H1 (cell line): ENCODE results near the gene SYTL2. TPM values are rescaled to one million over a fixed set of nuclear protein-coding genes. Genes with fewer than 3 reads are reported as not detected.

Source experiments
- CTCF ChIA-PET: fragments of 300-600 bp; sonication (Branson Sonifier 250); formaldehyde crosslinking; loops from one replicate; lab custom pipeline; 2021; ENCODE audit not compliant: partially characterized antibody; lab: Charles Lee
- POLR2A ChIA-PET: fragments of 300-600 bp; sonication (Branson Sonifier 250); formaldehyde crosslinking; loops from one replicate; lab custom pipeline; 2021; ENCODE audit warnings: inconsistent platforms; ENCODE audit not compliant: partially characterized antibody; lab: Charles Lee
- DNase-seq, 2 experiments: peaks; one replicate each; pipeline versions ENCODE4 v3.0.0 to v3.0.0-alpha.2; 2010 to 2022; ENCODE audit warnings: low spot score in 2 of 2, low read depth in 1 of 2, mixed read lengths in 1 of 2
- FAIRE-seq: peaks from 2 replicates; lab custom pipeline; 2011; peaks lifted over from hg19 to GRCh38; lab: Jason Lieb, UNC
- H2AFZ ChIP-seq: 2 replicates; pipeline ENCODE4 v1.8.1; 2012; ENCODE audit warnings: low read length, inconsistent platforms
- H2AK5ac ChIP-seq: 2 replicates; pipeline ENCODE4 v1.6.1; 2013; ENCODE audit warnings: low read depth, low read length
- H2BK120ac ChIP-seq: replicated peaks from 2 replicates; pipeline ENCODE3; 2013; ENCODE audit warnings: low read depth, low read length, inconsistent platforms
- H2BK12ac ChIP-seq: 2 replicates; pipeline ENCODE4 v1.6.1; 2013; ENCODE audit warnings: low read depth, low read length
- H2BK15ac ChIP-seq: 2 replicates; pipeline ENCODE4 v1.6.1; 2013; ENCODE audit warnings: low read length
- H2BK20ac ChIP-seq: 2 replicates; pipeline ENCODE4 v1.6.1; 2013; ENCODE audit warnings: low read length
- H2BK5ac ChIP-seq: 2 replicates; pipeline ENCODE4 v1.6.1; 2013; ENCODE audit warnings: low read depth, low read length
- H3K14ac ChIP-seq: 2 replicates; pipeline ENCODE4 v1.6.1; 2013; ENCODE audit warnings: inconsistent platforms; ENCODE audit not compliant: insufficient read length
- H3K18ac ChIP-seq: 2 replicates; pipeline ENCODE4 v1.6.1; 2013; ENCODE audit warnings: low read length; ENCODE audit errors: extremely low read depth
- H3K23ac ChIP-seq: 2 replicates; pipeline ENCODE4 v1.6.1; 2013; ENCODE audit warnings: inconsistent platforms; ENCODE audit not compliant: insufficient read length
- H3K23me2 ChIP-seq: 2 replicates; pipeline ENCODE4 v1.6.1; 2013; ENCODE audit warnings: low read depth, low read length
- H3K27ac ChIP-seq: 2 replicates; pipeline ENCODE4 v1.6.1; 2011; ENCODE audit warnings: low read depth, low read length, inconsistent platforms
- H3K27me3 ChIP-seq, 4 experiments: replicated peaks in 1 of 4; 1 replicate in 1 of 4; 2 replicates in 3 of 4; pipeline versions ENCODE4 v1.6.1 to v1.8.1; 2011 to 2013; ENCODE audit warnings: low read length in 3 of 4, mild to moderate bottlenecking in 3 of 4, inconsistent platforms in 2 of 4, mixed read lengths in 2 of 4, moderate library complexity in 1 of 4; ENCODE audit not compliant: control insufficient read depth in 3 of 4, insufficient read depth in 3 of 4; ENCODE audit errors: extremely low read depth in 1 of 4
- H3K36me3 ChIP-seq, 4 experiments: 2 replicates each; pipeline versions ENCODE4 v1.6.1 to v1.8.1; 2011 to 2013; ENCODE audit warnings: mild to moderate bottlenecking in 4 of 4, low read length in 3 of 4, moderate library complexity in 2 of 4, control low read depth in 1 of 4, inconsistent platforms in 1 of 4; ENCODE audit not compliant: insufficient read depth in 4 of 4, control insufficient read depth in 2 of 4
- H3K4ac ChIP-seq: replicated peaks from 2 replicates; pipeline ENCODE3; 2013; ENCODE audit warnings: low read length, low read depth, mixed read lengths, inconsistent platforms; ENCODE audit not compliant: insufficient read length
- H3K4me1 ChIP-seq, 4 experiments: replicated peaks in 1 of 4; 1 replicate in 1 of 4; 2 replicates in 3 of 4; pipeline versions ENCODE4 v1.6.1 to v1.8.1; 2011 to 2013; ENCODE audit warnings: low read length in 3 of 4, inconsistent platforms in 2 of 4, mixed read lengths in 1 of 4; ENCODE audit not compliant: insufficient read depth in 4 of 4, control insufficient read depth in 3 of 4
- H3K4me2 ChIP-seq, 2 experiments: 2 replicates each; pipeline versions ENCODE4 v1.6.1 to v1.8.1; 2011 to 2013; ENCODE audit warnings: low read depth in 2 of 2, low read length in 2 of 2, control low read depth in 1 of 2, inconsistent platforms in 1 of 2, mild to moderate bottlenecking in 1 of 2; ENCODE audit not compliant: insufficient read depth in 1 of 2
- H3K4me3 ChIP-seq, 4 experiments: fragments of 200-600, 300-600 bp in 1 of 4; sonication (generic), shearing (Covaris generic), sonication (Bioruptor Twin) in 1 of 4; 2 replicates each; pipeline versions ENCODE4 v1.5.1 to v1.8.1; 2011 to 2016; ENCODE audit warnings: low read length in 4 of 4, low read depth in 3 of 4, control low read depth in 2 of 4, inconsistent platforms in 2 of 4, mild to moderate bottlenecking in 2 of 4, mixed read lengths in 1 of 4, moderate library complexity in 1 of 4; ENCODE audit not compliant: insufficient read depth in 2 of 4; ENCODE audit errors: extremely low read depth in 1 of 4
- H3K56ac ChIP-seq: replicated peaks from 2 replicates; pipeline ENCODE3; 2013; ENCODE audit warnings: low read depth, mild to moderate bottlenecking, mixed read lengths, low read length, inconsistent platforms; ENCODE audit not compliant: insufficient read length
- H3K79me1 ChIP-seq: 2 replicates; pipeline ENCODE4 v1.6.1; 2013; ENCODE audit warnings: low read depth, low read length, control low read depth
- H3K79me2 ChIP-seq, 2 experiments: 2 replicates each; pipeline versions ENCODE4 v1.6.1 to v1.8.1; 2012 to 2013; ENCODE audit warnings: low read length in 2 of 2, mild to moderate bottlenecking in 2 of 2, inconsistent platforms in 1 of 2; ENCODE audit not compliant: insufficient read depth in 2 of 2, control insufficient read depth in 1 of 2
- H3K9ac ChIP-seq, 4 experiments: replicated peaks in 1 of 4; 1 replicate in 1 of 4; 2 replicates in 3 of 4; pipeline versions ENCODE4 v1.6.1 to v1.8.1; 2011 to 2013; ENCODE audit warnings: low read depth in 3 of 4, low read length in 3 of 4, control low read depth in 2 of 4, mild to moderate bottlenecking in 2 of 4, moderate library complexity in 2 of 4, inconsistent platforms in 1 of 4; ENCODE audit errors: extremely low read depth in 1 of 4
- H3K9me3 ChIP-seq, 2 experiments: 2 replicates each; pipeline versions ENCODE4 v1.6.1 to v1.8.1; 2012 to 2013; ENCODE audit warnings: mild to moderate bottlenecking in 2 of 2, moderate library complexity in 2 of 2, control low read depth in 1 of 2, inconsistent platforms in 1 of 2, low read depth in 1 of 2, low read length in 1 of 2, mixed read lengths in 1 of 2; ENCODE audit not compliant: insufficient read depth in 2 of 2
- H4K20me1 ChIP-seq, 2 experiments: replicated peaks in 1 of 2; 2 replicates each; pipeline versions ENCODE3 to v1.8.1; 2011 to 2013; ENCODE audit warnings: inconsistent platforms in 2 of 2, low read length in 2 of 2, mild to moderate bottlenecking in 1 of 2; ENCODE audit not compliant: insufficient read depth in 2 of 2, control insufficient read depth in 1 of 2
- H4K5ac ChIP-seq: 2 replicates; pipeline ENCODE4 v1.6.1; 2013; ENCODE audit warnings: low read length, low read depth, mixed read lengths, inconsistent platforms; ENCODE audit not compliant: insufficient read length
- H4K8ac ChIP-seq: 2 replicates; pipeline ENCODE4 v1.8.0; 2013; ENCODE audit warnings: mild to moderate bottlenecking, moderate library complexity, low read length, inconsistent platforms; ENCODE audit not compliant: insufficient read depth; ENCODE audit errors: extremely low read depth
- H4K91ac ChIP-seq: replicated peaks from 2 replicates; pipeline ENCODE3; 2013; ENCODE audit warnings: low read length, mixed read lengths, inconsistent platforms; ENCODE audit not compliant: insufficient read length
- CHD2 ChIP-seq: IDR thresholded peaks from 2 replicates; pipeline ENCODE4 v1.6.1; 2012; ENCODE audit warnings: low read length, improper control_type of control experiment
- FOSL1 ChIP-seq: IDR thresholded peaks from 2 replicates; pipeline ENCODE4 v1.6.1; 2011; ENCODE audit warnings: mild to moderate bottlenecking, low read depth, low read length, moderate library complexity; ENCODE audit not compliant: insufficient read depth
- GTF2F1 ChIP-seq: IDR thresholded peaks from 2 replicates; pipeline ENCODE4 v1.6.1; 2012; ENCODE audit warnings: low read depth, low read length, improper control_type of control experiment, borderline replicate concordance
- HDAC2 ChIP-seq, 2 experiments: fragments of 300-600 bp in 1 of 2; sonication (generic) in 1 of 2; IDR thresholded peaks; 2 replicates each; pipeline ENCODE4 v1.6.1; 2011 to 2012; ENCODE audit warnings: low read depth in 2 of 2, low read length in 2 of 2, mild to moderate bottlenecking in 2 of 2, moderate library complexity in 2 of 2, borderline replicate concordance in 1 of 2, inconsistent platforms in 1 of 2
- KDM4A ChIP-seq: IDR thresholded peaks from one replicate; pipeline ENCODE4 v1.7.1; 2012; ENCODE audit warnings: low read depth, mild to moderate bottlenecking, moderate library complexity, low read length, inconsistent platforms; ENCODE audit not compliant: severe bottlenecking
- KDM5A ChIP-seq: fragments of 200-600 bp; IDR thresholded peaks from 2 replicates; pipeline ENCODE4 v1.7.1; 2012; ENCODE audit warnings: mild to moderate bottlenecking, low read length, inconsistent platforms, mixed read lengths
- MAFK ChIP-seq: IDR thresholded peaks from 2 replicates; pipeline ENCODE4 v1.6.1; 2012; ENCODE audit warnings: low read depth, mild to moderate bottlenecking, improper control_type of control experiment, low read length
- POLR2AphosphoS5 ChIP-seq: IDR thresholded peaks from 2 replicates; pipeline ENCODE4 v1.6.1; 2011; ENCODE audit warnings: low read depth, low read length
- POU5F1 ChIP-seq: IDR thresholded peaks from 2 replicates; pipeline ENCODE4 v1.6.1; 2011; ENCODE audit warnings: low read depth, mild to moderate bottlenecking, low read length, moderate library complexity
- RAD21 ChIP-seq, 2 experiments: IDR thresholded peaks in 1 of 2; conservative IDR thresholded peaks in 1 of 2; 2 replicates each; pipeline ENCODE4 v1.6.1; 2011; ENCODE audit warnings: low read depth in 2 of 2, low read length in 2 of 2, improper control_type of control experiment in 1 of 2, inconsistent platforms in 1 of 2, mild to moderate bottlenecking in 1 of 2, moderate library complexity in 1 of 2
- SP1 ChIP-seq: IDR thresholded peaks from 2 replicates; pipeline ENCODE4 v1.6.1; 2011; ENCODE audit warnings: low read depth, low read length
- ZNF274 ChIP-seq: IDR thresholded peaks from 2 replicates; pipeline ENCODE4 v1.7.0; 2012; ENCODE audit warnings: low read length, borderline replicate concordance; ENCODE audit errors: extremely low read depth
- WGBS, 2 experiments: shearing (Covaris generic) in 1 of 2; methylation state at CpG; one replicate each; pipeline versions ENCODE4 v1.1.6 to v1.1.7; 2013 to 2015; ENCODE audit warnings: low lambda C conversion rate in 2 of 2, mixed read lengths in 2 of 2, inconsistent platforms in 1 of 2, low coverage in 1 of 2, missing lambda C conversion rate in 1 of 2; ENCODE audit not compliant: insufficient replicate concordance in 2 of 2, insufficient coverage in 1 of 2, insufficient read length in 1 of 2; ENCODE audit errors: extremely low coverage in 1 of 2, missing lambda C conversion rate in 1 of 2; 5-methylcytosine and 5-hydroxymethylcytosine counted together
- polyA plus RNA-seq, 7 experiments: library from polyadenylated mRNA; depleted of rRNA in 3 of 7; stranded (reverse) in 5 of 7; unstranded in 2 of 7; fragments of >200 nt in 5 of 7; fragments of 200-250 nt in 2 of 7; gene quantifications; 1 replicate in 5 of 7; 2 replicates in 1 of 7; 4 replicates in 1 of 7; pipeline versions ENCODE4 v1.2.1 to v1.2.3, GENCODE V29; 2011 to 2013; ENCODE audit warnings: missing spikeins in 2 of 7, mixed read lengths in 2 of 7
- total RNA-seq: library from RNA; stranded (reverse); fragmentation: NEBNext Ultra II Directional; extraction: Animal tissue kit (Norgen Biotek cat#: 25700); gene quantifications from 2 replicates; pipeline ENCODE4 v1.2.1, GENCODE V29; 2021
- TF ChIP-seq, protein P1 (sequence below): IDR thresholded peaks from 2 replicates; pipeline ENCODE4 v1.6.1; 2012; ENCODE audit warnings: inconsistent platforms

SYTL2 gene
- total and polyA plus RNA-seq, 2 of the 8 experiments (the other 6 are each of a cell fraction or from before 2014, with no cell fraction given), result 1.3 to 9.1 TPM

DNA sequence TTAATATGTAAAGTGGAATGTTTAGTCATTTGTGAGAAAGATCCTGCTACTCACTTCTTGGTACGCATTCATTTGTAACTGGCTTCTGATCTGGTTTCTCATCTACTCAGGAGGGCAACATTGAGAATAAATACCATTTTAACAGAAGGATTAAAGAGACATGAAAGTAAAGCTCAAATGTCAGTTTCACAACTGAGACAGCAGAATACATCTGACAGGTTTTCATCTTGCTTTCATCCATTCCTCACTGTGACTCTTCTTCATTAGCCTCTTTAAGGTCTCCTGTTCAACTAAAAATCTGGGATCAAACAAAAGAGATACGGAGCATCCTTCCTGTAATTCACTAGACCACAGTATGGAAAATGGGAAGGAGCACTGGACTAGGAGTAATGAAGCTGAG, 93.5 kb downstream of the SYTL2 start:
- H3K23me2 ChIP-seq, result no peaks in the 10 kb centered on the region; the same call in 1 of the 2 replicates
- no peak overlapping the region for H4K5ac ChIP-seq
- H2BK5ac ChIP-seq, result no peak overlapping the region
- POLR2A ChIA-PET, result no interaction called here
- FAIRE-seq, result no peak
- H3K14ac ChIP-seq, result no peak overlapping the region
- H3K4me1 ChIP-seq, result peaks cover 0 to 15% (median 6%) of the 10 kb centered on the region in 4 experiments; a peak in 6 of 7 replicates
- no peak overlapping the region for H3K4ac ChIP-seq
- H2BK20ac ChIP-seq, result no peak overlapping the region
- no peak overlapping the region for H4K8ac ChIP-seq
- H3K9ac ChIP-seq, result no peak overlapping the region
- H3K56ac ChIP-seq, result no peak overlapping the region
- no peak overlapping the region for H2BK12ac ChIP-seq
- H4K20me1 ChIP-seq, result no peaks in the 10 kb centered on the region
- H2BK15ac ChIP-seq, result no peak overlapping the region
- H3K79me2 ChIP-seq, result no peaks in the 10 kb centered on the region
- no peaks in the 10 kb centered on the region for H3K36me3 ChIP-seq
- H2BK120ac ChIP-seq, result no peak overlapping the region
- H4K91ac ChIP-seq, result no peak overlapping the region
- WGBS, 2 experiments, result 91% methylated on average over 2 of the region's 2 CpGs; no CpG with 5 or more reads in 1 of the 2 experiments
- H3K27me3 ChIP-seq, result no peaks in the 10 kb centered on the region
- H3K4me3 ChIP-seq, result no peak overlapping the region
- no peak for DNase-seq
- CTCF ChIA-PET, result interaction anchor here (1.1 to 1.6 kb wide), 4 partner anchors 21 to 137 kb away, joined by 3 to 4 read pairs (median 3); no protein-coding TSS in a partner anchor
- no peak overlapping the region for H2AFZ ChIP-seq
- H3K4me2 ChIP-seq, result no peak overlapping the region
- no peak overlapping the region for H3K23ac ChIP-seq
- no peaks in the 10 kb centered on the region for H3K9me3 ChIP-seq
- H3K18ac ChIP-seq, result no peak overlapping the region
- no peak overlapping the region for H3K27ac ChIP-seq
- H3K79me1 ChIP-seq, result no peaks in the 10 kb centered on the region
- no peak overlapping the region for H2AK5ac ChIP-seq
- TF ChIP-seq RAD21 (IDR thresholded peaks at IDR 0.05 in 1 of 2, conservative IDR thresholded peaks at IDR 0.05 in 1 of 2; ENCODE audit: low read depth in 2 of 2, low read length in 2 of 2) (no peak), CHD2 (no peak), GTF2F1 (no peak), KDM4A (no peak), MAFK (no peak), HDAC2 (IDR thresholded peaks at IDR 0.05; ENCODE audit: borderline replicate concordance in 1 of 2, low read depth in 2 of 2, low read length in 2 of 2) (no peak), KDM5A (no peak), POLR2AphosphoS5 (no peak), POU5F1 (no peak), ZNF274 (no peak), FOSL1 (no peak), SP1 (no peak)
- TF ChIP-seq, protein P1, sequence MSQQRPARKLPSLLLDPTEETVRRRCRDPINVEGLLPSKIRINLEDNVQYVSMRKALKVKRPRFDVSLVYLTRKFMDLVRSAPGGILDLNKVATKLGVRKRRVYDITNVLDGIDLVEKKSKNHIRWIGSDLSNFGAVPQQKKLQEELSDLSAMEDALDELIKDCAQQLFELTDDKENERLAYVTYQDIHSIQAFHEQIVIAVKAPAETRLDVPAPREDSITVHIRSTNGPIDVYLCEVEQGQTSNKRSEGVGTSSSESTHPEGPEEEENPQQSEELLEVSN, result no peak
